Measurements from ENCODE around the gene SRGAP3. TPM values are rescaled to one million over a fixed set of nuclear protein-coding genes. Genes with fewer than 3 reads are reported as not detected.

Gene SRGAP3
- total and polyA plus RNA-seq, 10 of the 15 experiments (the other 5 are each of a cell fraction or from before 2014, with no cell fraction given) = 0.32 to 1.7 (median 0.99) TPM

DNA sequence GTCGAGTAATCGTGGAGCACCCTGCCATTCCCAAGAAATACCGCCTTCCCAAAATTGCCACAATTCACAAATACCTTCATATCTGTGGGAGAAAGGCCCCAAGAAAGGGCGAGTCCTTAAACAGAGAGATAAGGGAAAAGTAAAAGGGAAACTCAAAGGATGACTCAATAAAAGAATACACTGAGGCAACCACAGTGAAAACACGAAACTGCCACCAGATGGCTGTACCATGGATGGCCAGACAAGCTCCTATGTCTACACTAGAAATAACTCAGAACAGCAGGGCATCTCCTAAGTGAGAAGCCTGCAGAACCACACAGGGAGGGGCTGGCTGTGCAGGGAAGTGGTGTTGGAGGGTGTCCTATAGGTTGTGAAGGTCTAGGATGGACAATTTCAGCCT lies 25.0 kb downstream of the SRGAP3 start (continued):
- TF ChIP-seq STAT3 (IDR thresholded peaks at IDR 0.05; ENCODE audit: low read depth, low read length) (no peak), MEF2A (IDR thresholded peaks at IDR 0.05; ENCODE audit: insufficient read depth, low read depth, low read length) (peak; percentile 71; the same call in 1 of the 2 replicates), PAX5 (IDR thresholded peaks at IDR 0.05; ENCODE audit: borderline replicate concordance, low read depth, low read length) (no peak), TARDBP (IDR thresholded peaks at IDR 0.05; ENCODE audit: borderline replicate concordance) (no peak), SMC3 (IDR thresholded peaks at IDR 0.05; ENCODE audit: borderline replicate concordance, low read length) (peak; percentile 31; the same call in 1 of the 2 replicates), YBX1 (IDR thresholded peaks at IDR 0.05) (no peak), CEBPB (IDR thresholded peaks at IDR 0.05; ENCODE audit: borderline replicate concordance in 1 of 2, low read depth in 2 of 2, low read length in 2 of 2) (no peak), SMAD5 (IDR thresholded peaks at IDR 0.05; ENCODE audit: low read depth) (no peak), SRF (IDR thresholded peaks at IDR 0.05; ENCODE audit: low read depth in 2 of 2, low read length in 2 of 2) (no peak), RAD51 (IDR thresholded peaks at IDR 0.05) (no peak), TAF1 (IDR thresholded peaks at IDR 0.05; ENCODE audit: borderline replicate concordance, low read depth, low read length) (no peak), ZSCAN29 (IDR thresholded peaks at IDR 0.05) (no peak), TBL1XR1 (IDR thresholded peaks at IDR 0.05; ENCODE audit: low read depth, low read length) (no peak), BMI1 (IDR thresholded peaks at IDR 0.05; ENCODE audit: borderline replicate concordance) (no peak)
- TF ChIP-seq, protein P1, sequence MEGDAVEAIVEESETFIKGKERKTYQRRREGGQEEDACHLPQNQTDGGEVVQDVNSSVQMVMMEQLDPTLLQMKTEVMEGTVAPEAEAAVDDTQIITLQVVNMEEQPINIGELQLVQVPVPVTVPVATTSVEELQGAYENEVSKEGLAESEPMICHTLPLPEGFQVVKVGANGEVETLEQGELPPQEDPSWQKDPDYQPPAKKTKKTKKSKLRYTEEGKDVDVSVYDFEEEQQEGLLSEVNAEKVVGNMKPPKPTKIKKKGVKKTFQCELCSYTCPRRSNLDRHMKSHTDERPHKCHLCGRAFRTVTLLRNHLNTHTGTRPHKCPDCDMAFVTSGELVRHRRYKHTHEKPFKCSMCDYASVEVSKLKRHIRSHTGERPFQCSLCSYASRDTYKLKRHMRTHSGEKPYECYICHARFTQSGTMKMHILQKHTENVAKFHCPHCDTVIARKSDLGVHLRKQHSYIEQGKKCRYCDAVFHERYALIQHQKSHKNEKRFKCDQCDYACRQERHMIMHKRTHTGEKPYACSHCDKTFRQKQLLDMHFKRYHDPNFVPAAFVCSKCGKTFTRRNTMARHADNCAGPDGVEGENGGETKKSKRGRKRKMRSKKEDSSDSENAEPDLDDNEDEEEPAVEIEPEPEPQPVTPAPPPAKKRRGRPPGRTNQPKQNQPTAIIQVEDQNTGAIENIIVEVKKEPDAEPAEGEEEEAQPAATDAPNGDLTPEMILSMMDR (IDR thresholded peaks at IDR 0.05 in 2 of 3, conservative IDR thresholded peaks at IDR 0.05 in 1 of 3; ENCODE audit: control insufficient read depth in 2 of 3, extremely low read depth in 1 of 3, insufficient read depth in 1 of 3, low read depth in 3 of 3, low read length in 3 of 3) = peak; percentile 8 to 42 (median 37); a peak in 4 of 6 replicates
- TF ChIP-seq, protein P2, sequence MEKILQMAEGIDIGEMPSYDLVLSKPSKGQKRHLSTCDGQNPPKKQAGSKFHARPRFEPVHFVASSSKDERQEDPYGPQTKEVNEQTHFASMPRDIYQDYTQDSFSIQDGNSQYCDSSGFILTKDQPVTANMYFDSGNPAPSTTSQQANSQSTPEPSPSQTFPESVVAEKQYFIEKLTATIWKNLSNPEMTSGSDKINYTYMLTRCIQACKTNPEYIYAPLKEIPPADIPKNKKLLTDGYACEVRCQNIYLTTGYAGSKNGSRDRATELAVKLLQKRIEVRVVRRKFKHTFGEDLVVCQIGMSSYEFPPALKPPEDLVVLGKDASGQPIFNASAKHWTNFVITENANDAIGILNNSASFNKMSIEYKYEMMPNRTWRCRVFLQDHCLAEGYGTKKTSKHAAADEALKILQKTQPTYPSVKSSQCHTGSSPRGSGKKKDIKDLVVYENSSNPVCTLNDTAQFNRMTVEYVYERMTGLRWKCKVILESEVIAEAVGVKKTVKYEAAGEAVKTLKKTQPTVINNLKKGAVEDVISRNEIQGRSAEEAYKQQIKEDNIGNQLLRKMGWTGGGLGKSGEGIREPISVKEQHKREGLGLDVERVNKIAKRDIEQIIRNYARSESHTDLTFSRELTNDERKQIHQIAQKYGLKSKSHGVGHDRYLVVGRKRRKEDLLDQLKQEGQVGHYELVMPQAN (conservative IDR thresholded peaks at IDR 0.05) = no peak
- TF ChIP-seq, protein P3, sequence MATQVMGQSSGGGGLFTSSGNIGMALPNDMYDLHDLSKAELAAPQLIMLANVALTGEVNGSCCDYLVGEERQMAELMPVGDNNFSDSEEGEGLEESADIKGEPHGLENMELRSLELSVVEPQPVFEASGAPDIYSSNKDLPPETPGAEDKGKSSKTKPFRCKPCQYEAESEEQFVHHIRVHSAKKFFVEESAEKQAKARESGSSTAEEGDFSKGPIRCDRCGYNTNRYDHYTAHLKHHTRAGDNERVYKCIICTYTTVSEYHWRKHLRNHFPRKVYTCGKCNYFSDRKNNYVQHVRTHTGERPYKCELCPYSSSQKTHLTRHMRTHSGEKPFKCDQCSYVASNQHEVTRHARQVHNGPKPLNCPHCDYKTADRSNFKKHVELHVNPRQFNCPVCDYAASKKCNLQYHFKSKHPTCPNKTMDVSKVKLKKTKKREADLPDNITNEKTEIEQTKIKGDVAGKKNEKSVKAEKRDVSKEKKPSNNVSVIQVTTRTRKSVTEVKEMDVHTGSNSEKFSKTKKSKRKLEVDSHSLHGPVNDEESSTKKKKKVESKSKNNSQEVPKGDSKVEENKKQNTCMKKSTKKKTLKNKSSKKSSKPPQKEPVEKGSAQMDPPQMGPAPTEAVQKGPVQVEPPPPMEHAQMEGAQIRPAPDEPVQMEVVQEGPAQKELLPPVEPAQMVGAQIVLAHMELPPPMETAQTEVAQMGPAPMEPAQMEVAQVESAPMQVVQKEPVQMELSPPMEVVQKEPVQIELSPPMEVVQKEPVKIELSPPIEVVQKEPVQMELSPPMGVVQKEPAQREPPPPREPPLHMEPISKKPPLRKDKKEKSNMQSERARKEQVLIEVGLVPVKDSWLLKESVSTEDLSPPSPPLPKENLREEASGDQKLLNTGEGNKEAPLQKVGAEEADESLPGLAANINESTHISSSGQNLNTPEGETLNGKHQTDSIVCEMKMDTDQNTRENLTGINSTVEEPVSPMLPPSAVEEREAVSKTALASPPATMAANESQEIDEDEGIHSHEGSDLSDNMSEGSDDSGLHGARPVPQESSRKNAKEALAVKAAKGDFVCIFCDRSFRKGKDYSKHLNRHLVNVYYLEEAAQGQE (IDR thresholded peaks at IDR 0.05; ENCODE audit: low read depth, low read length) = no peak
- TF ChIP-seq, protein P4, sequence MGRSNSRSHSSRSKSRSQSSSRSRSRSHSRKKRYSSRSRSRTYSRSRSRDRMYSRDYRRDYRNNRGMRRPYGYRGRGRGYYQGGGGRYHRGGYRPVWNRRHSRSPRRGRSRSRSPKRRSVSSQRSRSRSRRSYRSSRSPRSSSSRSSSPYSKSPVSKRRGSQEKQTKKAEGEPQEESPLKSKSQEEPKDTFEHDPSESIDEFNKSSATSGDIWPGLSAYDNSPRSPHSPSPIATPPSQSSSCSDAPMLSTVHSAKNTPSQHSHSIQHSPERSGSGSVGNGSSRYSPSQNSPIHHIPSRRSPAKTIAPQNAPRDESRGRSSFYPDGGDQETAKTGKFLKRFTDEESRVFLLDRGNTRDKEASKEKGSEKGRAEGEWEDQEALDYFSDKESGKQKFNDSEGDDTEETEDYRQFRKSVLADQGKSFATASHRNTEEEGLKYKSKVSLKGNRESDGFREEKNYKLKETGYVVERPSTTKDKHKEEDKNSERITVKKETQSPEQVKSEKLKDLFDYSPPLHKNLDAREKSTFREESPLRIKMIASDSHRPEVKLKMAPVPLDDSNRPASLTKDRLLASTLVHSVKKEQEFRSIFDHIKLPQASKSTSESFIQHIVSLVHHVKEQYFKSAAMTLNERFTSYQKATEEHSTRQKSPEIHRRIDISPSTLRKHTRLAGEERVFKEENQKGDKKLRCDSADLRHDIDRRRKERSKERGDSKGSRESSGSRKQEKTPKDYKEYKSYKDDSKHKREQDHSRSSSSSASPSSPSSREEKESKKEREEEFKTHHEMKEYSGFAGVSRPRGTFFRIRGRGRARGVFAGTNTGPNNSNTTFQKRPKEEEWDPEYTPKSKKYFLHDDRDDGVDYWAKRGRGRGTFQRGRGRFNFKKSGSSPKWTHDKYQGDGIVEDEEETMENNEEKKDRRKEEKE (IDR thresholded peaks at IDR 0.05) = no peak
